GM19468 (cell line): ENCODE measurements around the gene TNFAIP8L2.
"Not testable (repeated sequence)": the region's sequence is repeated elsewhere in the genome, so short reads cannot be mapped to it uniquely, and the experiment has no call there.

Experiments
- ATAC-seq: cut with Tn5 transposase; IDR thresholded peaks from one replicate; pipeline ENCODE4 v1.9.1; 2021; ENCODE audit warnings: mild to moderate bottlenecking, moderate library complexity, moderate number of reproducible peaks; ENCODE audit not compliant: unreplicated experiment; ENCODE audit errors: extremely low read depth

The TNFAIP8L2 gene

GRCh38 chr1:151187205-151187604 lies 30.8 kb downstream of the TNFAIP8L2 start:
- ATAC-seq: no peak

GRCh38 chr1:151188667-151189066 lies 32.2 kb downstream of the TNFAIP8L2 start:
- not testable (repeated sequence) for ATAC-seq

- ATAC-seq: peak; percentile 42
Measured at GRCh38 chr1:151189637-151190445, 33.4 kb downstream of the TNFAIP8L2 start, which contains the start of gene VPS72. Gene VPS72, minus strand, starts transcription at chr1:151190197. Its CDS starts 76 bp downstream, at chr1:151190121.

- ATAC-seq: no peak
Measured at GRCh38 chr1:151192047-151192446, 35.6 kb downstream of the TNFAIP8L2 start.

GRCh38 chr1:151193304-151193703 lies 36.9 kb downstream of the TNFAIP8L2 start:
- no peak for ATAC-seq

GRCh38 chr1:151193856-151194255 lies 37.4 kb downstream of the TNFAIP8L2 start:
- no peak for ATAC-seq

- ATAC-seq: not testable (repeated sequence)
Measured at GRCh38 chr1:151194894-151195594, 38.6 kb downstream of the TNFAIP8L2 start.

GRCh38 chr1:151196292-151196800 lies 39.9 kb downstream of the TNFAIP8L2 start:
- ATAC-seq: no peak

GRCh38 chr1:151197863-151198253 lies 41.4 kb downstream of the TNFAIP8L2 start:
- no peak for ATAC-seq

GRCh38 chr1:151198254-151199127 lies 42.0 kb downstream of the TNFAIP8L2 start, which contains the start of gene PIP5K1A:
Gene PIP5K1A, plus strand, starts transcription at chr1:151198552. Its CDS starts 445 bp downstream, at chr1:151198997.
- peak; percentile 84 for ATAC-seq

- ATAC-seq: no peak
Measured at GRCh38 chr1:151199873-151200581, 43.6 kb downstream of the TNFAIP8L2 start.

- not testable (repeated sequence) for ATAC-seq
Measured at GRCh38 chr1:151205381-151205965, 49.0 kb downstream of the TNFAIP8L2 start.
